Measurements from ENCODE around the gene TP63. TPM values are rescaled to one million over a fixed set of nuclear protein-coding genes. Genes with fewer than 3 reads are reported as not detected.
A peak's percentile ranks its signal among the peaks of the same experiment; 100 is the strongest.

The TP63 gene
- total RNA-seq, 2 donors from 2014 or later, result not detected

DNA sequence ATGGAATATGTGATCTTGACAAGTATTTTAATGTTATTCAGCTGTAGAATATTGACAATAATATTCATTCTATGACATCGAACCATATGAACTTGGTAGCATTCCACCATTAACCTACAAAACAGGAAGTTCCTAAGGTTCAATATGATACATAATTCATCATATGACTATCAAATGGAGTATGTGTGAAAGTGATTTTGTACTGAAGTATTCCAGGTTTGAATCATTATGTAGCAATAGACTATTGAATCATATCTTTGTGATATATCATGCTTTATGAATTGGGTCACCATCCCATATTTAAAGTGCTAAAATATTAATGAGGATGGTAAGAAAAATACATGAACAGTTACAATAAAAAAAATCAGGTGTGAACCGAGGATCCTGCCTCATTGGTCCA is 95.1 kb downstream of the TP63 start:
- Mint-ChIP-seq H3K4me3 (no peak overlapping the region), H3K9me3 (no peaks in the 10 kb centered on the region), H3K27ac (no peak overlapping the region), H3K36me3 (ENCODE audit: low read depth) (no peaks in the 10 kb centered on the region), H3K4me1 (peaks cover 31% of the 10 kb centered on the region), H3K27me3 (ENCODE audit: insufficient read depth) (no peaks in the 10 kb centered on the region)
- H3K27me3 ChIP-seq (ENCODE audit: control insufficient read depth, insufficient read depth, low read length, poor library complexity, severe bottlenecking), result no peaks in the 10 kb centered on the region
- DNase-seq, result no peak
- no peak overlapping the region for H3K9ac ChIP-seq (ENCODE audit: extremely low read depth, low read length, poor library complexity, severe bottlenecking)
- no peaks in the 10 kb centered on the region for H3K36me3 ChIP-seq (ENCODE audit: control insufficient read depth, insufficient read depth, low read length)
- peaks cover 7% of the 10 kb centered on the region for H3K4me1 ChIP-seq (ENCODE audit: control insufficient read depth, insufficient read depth, low read length)
- no peaks in the 10 kb centered on the region for H3K9me3 ChIP-seq (ENCODE audit: control insufficient read depth, low read length)
- H3K4me3 ChIP-seq (ENCODE audit: low read length), result no peak overlapping the region
- TF ChIP-seq, protein P1, sequence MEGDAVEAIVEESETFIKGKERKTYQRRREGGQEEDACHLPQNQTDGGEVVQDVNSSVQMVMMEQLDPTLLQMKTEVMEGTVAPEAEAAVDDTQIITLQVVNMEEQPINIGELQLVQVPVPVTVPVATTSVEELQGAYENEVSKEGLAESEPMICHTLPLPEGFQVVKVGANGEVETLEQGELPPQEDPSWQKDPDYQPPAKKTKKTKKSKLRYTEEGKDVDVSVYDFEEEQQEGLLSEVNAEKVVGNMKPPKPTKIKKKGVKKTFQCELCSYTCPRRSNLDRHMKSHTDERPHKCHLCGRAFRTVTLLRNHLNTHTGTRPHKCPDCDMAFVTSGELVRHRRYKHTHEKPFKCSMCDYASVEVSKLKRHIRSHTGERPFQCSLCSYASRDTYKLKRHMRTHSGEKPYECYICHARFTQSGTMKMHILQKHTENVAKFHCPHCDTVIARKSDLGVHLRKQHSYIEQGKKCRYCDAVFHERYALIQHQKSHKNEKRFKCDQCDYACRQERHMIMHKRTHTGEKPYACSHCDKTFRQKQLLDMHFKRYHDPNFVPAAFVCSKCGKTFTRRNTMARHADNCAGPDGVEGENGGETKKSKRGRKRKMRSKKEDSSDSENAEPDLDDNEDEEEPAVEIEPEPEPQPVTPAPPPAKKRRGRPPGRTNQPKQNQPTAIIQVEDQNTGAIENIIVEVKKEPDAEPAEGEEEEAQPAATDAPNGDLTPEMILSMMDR (conservative IDR thresholded peaks at IDR 0.05), result no peak
- WGBS, 2 experiments (ENCODE audit: insufficient coverage in 1 of 2, insufficient read length in 1 of 2), result 80 to 89% methylated on average over 1 of the region's 2 CpGs
- no peak overlapping the region for H3K27ac ChIP-seq (ENCODE audit: low read depth, low read length)

- no peak overlapping the region for H3K9ac ChIP-seq (ENCODE audit: extremely low read depth, low read length, poor library complexity, severe bottlenecking)
- H3K27ac Mint-ChIP-seq, result no peak overlapping the region
- no peaks in the 10 kb centered on the region for H3K36me3 ChIP-seq (ENCODE audit: control insufficient read depth, insufficient read depth, low read length)
- DNase-seq, result no peak
- H3K4me1 ChIP-seq (ENCODE audit: control insufficient read depth, insufficient read depth, low read length), result peaks cover 8% of the 10 kb centered on the region
- no peaks in the 10 kb centered on the region for H3K9me3 Mint-ChIP-seq
- H3K27me3 ChIP-seq (ENCODE audit: control insufficient read depth, insufficient read depth, low read length, poor library complexity, severe bottlenecking), result no peaks in the 10 kb centered on the region
- H3K4me3 Mint-ChIP-seq, result no peak overlapping the region
- no peaks in the 10 kb centered on the region for H3K9me3 ChIP-seq (ENCODE audit: control insufficient read depth, low read length)
- H3K36me3 Mint-ChIP-seq (ENCODE audit: low read depth), result no peaks in the 10 kb centered on the region
- H3K4me3 ChIP-seq (ENCODE audit: low read length), result no peak overlapping the region
- WGBS, 2 experiments (ENCODE audit: insufficient coverage in 1 of 2, insufficient read length in 1 of 2), result 85% methylated on average over 1 of the region's 1 CpG; no CpG with 5 or more reads in 1 of the 2 experiments
- peaks cover 29% of the 10 kb centered on the region for H3K4me1 Mint-ChIP-seq
- H3K27ac ChIP-seq (ENCODE audit: low read depth, low read length), result no peak overlapping the region
- TF ChIP-seq, protein P1 (conservative IDR thresholded peaks at IDR 0.05), result no peak
- H3K27me3 Mint-ChIP-seq (ENCODE audit: insufficient read depth), result no peaks in the 10 kb centered on the region
Observed at GRCh38 chr3:189727158-189727557, 96.0 kb downstream of the TP63 start.

DNA sequence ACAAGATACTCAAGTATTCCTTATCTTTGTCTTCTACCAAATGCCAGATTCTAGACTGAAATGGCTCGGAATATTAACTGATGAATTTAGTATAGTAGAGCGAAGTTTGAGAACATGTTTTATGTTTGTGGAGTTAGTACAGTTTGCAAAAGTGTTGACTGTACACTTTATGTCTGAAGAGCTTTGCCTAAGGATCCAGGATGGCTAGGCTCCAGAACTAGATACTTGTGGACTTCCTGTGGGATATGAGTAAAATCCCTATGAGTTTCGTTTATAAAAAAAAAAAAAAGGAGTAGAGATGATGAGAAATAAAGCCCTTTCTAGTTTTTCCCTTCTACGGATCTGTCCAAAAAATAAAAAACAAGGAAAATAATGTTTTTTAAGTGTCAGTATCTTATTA is 96.7 kb downstream of the TP63 start:
- Histone ChIP-seq H3K9ac (ENCODE audit: extremely low read depth, low read length, poor library complexity, severe bottlenecking) (no peak overlapping the region), H3K27me3 (ENCODE audit: control insufficient read depth, insufficient read depth, low read length, poor library complexity, severe bottlenecking) (no peaks in the 10 kb centered on the region), H3K36me3 (ENCODE audit: control insufficient read depth, insufficient read depth, low read length) (no peaks in the 10 kb centered on the region), H3K9me3 (ENCODE audit: control insufficient read depth, low read length) (no peaks in the 10 kb centered on the region), H3K4me3 (ENCODE audit: low read length) (peak overlapping the region; percentile 28), H3K27ac (ENCODE audit: low read depth, low read length) (no peak overlapping the region), H3K4me1 (ENCODE audit: control insufficient read depth, insufficient read depth, low read length) (peaks cover 5% of the 10 kb centered on the region)
- DNase-seq, result no peak
- Mint-ChIP-seq H3K4me1 (peaks cover 25% of the 10 kb centered on the region), H3K27me3 (ENCODE audit: insufficient read depth) (no peaks in the 10 kb centered on the region), H3K9me3 (no peaks in the 10 kb centered on the region), H3K36me3 (ENCODE audit: low read depth) (no peaks in the 10 kb centered on the region), H3K4me3 (no peak overlapping the region), H3K27ac (no peak overlapping the region)
- TF ChIP-seq, protein P1 (conservative IDR thresholded peaks at IDR 0.05), result no peak
- 79 to 86% methylated on average over 2 to 3 of the region's 4 CpGs for WGBS, 2 experiments (ENCODE audit: insufficient coverage in 1 of 2, insufficient read length in 1 of 2)
